Measurements from ENCODE around the gene PTPRG.

The PTPRG gene

DNA sequence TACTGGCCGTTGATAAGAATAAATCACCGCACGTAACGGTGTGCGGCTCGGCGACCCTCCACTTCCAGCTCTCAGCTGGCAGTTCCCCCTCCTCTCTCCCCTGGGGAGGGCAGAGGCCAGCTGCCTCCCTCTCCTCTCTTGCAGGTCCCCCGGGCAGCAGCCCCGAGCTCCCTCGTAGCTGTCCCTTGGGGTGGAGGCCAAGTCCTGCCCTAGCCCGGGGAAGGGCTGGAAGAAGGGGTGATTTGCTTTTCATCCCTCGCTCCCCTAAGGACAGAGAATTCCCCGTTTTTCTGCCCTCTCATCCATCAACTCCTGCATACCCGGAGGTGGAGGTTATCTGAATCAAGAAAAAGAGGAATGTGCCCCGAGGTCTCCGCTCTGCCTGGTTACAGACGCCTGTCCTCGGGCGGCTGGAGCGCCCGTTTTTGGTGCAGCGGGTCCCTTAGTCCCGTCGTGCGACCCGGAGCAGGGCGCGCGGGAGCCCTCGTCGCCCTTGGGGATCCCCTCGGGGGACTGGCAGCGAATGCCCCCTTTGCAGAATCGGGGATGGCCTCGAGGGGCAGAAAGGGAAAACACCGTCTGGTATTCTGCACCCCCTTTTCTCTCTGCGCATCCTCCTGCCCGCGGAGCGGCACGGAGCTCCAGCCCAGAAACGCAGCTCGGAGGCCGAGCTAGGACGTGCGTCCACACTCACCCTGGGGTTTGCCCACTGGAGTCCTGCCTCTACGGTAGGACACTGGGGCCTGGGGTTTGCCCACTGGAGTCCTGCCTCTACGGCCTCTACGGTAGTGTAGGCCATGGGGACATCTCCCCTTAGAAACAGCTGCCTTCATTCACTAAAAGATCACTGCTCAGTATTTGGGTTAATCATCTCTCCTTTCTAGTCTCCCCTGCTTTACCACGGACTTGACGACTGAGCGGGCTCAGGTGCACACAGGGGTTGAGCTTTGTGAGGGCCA, 2.2 kb downstream of the PTPRG start:
- H3K27me3 ChIP-seq (replicated peaks), result no peaks in the 10 kb centered on the region
- peak overlapping the region; percentile 82 for H3K4me3 ChIP-seq (ENCODE audit: low read depth, low read length)
- TF ChIP-seq, protein P1, sequence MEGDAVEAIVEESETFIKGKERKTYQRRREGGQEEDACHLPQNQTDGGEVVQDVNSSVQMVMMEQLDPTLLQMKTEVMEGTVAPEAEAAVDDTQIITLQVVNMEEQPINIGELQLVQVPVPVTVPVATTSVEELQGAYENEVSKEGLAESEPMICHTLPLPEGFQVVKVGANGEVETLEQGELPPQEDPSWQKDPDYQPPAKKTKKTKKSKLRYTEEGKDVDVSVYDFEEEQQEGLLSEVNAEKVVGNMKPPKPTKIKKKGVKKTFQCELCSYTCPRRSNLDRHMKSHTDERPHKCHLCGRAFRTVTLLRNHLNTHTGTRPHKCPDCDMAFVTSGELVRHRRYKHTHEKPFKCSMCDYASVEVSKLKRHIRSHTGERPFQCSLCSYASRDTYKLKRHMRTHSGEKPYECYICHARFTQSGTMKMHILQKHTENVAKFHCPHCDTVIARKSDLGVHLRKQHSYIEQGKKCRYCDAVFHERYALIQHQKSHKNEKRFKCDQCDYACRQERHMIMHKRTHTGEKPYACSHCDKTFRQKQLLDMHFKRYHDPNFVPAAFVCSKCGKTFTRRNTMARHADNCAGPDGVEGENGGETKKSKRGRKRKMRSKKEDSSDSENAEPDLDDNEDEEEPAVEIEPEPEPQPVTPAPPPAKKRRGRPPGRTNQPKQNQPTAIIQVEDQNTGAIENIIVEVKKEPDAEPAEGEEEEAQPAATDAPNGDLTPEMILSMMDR (IDR thresholded peaks at IDR 0.05; ENCODE audit: low read depth, low read length, missing control alignments), result no peak
- no peak overlapping the region for H3K27ac ChIP-seq
- H3K36me3 ChIP-seq (replicated peaks), result no peaks in the 10 kb centered on the region
- in situ Hi-C loops (cut with HindIII; ENCODE audit: low pct_ligation_motif_present, low sequenced_read_pairs), result loop anchor here (25.0 kb wide), 1 partner anchor 299 kb away; no protein-coding TSS in a partner anchor
- DNase-seq, result no peak

DNA sequence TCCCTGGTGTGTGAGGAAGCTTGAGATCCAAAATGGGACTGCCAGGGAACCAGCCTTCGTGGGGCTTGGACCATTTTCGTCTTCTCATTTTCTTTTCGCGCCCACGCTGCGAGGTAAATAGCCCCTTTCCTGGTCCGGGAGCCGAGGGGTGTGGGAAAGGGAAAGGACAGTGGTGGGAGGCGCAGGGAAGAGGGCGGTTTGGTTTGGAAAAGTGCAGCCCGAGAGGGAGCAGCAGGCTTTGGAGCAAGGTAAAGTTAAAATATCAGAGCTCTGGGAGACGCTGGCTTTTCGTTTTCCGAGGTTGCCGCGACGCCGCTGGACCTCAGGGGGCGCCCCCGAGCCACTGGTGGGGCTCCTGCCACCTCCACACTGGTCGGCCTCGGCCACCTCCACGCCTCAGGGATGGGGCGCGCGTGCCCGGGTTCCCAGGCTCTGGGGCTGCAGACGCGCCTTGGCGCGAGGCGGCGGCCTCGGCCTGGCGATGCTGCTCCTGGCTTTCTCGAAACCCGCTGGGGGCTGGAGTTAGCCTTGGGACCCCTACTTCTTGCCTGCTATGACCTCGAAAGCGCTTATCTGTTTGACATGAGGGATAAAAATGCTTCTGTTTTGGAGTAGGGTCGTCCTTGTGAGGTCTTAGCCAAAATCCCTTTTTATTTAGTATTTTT, 3.2 kb downstream of the PTPRG start:
- in situ Hi-C loops (cut with HindIII; ENCODE audit: low pct_ligation_motif_present, low sequenced_read_pairs), result loop anchor here (25.0 kb wide), 1 partner anchor 298 kb away; no protein-coding TSS in a partner anchor
- no peaks in the 10 kb centered on the region for H3K36me3 ChIP-seq (replicated peaks)
- TF ChIP-seq, protein P1 (IDR thresholded peaks at IDR 0.05; ENCODE audit: low read depth, low read length, missing control alignments), result peak; percentile 83
- no peaks in the 10 kb centered on the region for H3K27me3 ChIP-seq (replicated peaks)
- H3K27ac ChIP-seq, result no peak overlapping the region
- H3K4me3 ChIP-seq (ENCODE audit: low read depth, low read length), result peak overlapping the region; percentile 82
- DNase-seq, result peak; percentile 57

DNA sequence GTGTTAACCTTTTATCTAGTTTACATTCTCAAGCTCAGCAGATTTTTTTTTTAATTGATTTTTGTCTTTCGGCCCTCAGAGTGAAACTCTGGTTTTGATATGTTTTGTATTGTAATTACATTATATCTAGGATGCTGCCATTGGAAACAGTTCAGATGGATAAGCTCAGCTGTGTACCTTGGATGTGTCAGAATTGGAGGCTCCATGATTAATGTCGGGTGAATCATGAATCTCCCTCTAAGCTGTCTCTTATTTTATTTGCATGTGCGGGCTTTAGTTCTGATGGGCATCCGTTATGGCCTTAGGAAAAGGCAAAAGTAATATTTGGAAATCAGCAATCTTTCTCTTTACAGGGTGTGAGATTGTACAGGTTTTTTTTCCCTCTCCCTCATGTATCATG, 4.2 kb downstream of the PTPRG start:
- DNase-seq, result no peak
- in situ Hi-C loops (cut with HindIII; ENCODE audit: low pct_ligation_motif_present, low sequenced_read_pairs), result loop anchor here (25.0 kb wide), 1 partner anchor 297 kb away; no protein-coding TSS in a partner anchor
- Histone ChIP-seq H3K27me3 (replicated peaks) (no peaks in the 10 kb centered on the region), H3K4me3 (ENCODE audit: low read depth, low read length) (no peak overlapping the region), H3K36me3 (replicated peaks) (no peaks in the 10 kb centered on the region), H3K27ac (no peak overlapping the region)
- TF ChIP-seq, protein P1 (IDR thresholded peaks at IDR 0.05; ENCODE audit: low read depth, low read length, missing control alignments), result no peak

DNA sequence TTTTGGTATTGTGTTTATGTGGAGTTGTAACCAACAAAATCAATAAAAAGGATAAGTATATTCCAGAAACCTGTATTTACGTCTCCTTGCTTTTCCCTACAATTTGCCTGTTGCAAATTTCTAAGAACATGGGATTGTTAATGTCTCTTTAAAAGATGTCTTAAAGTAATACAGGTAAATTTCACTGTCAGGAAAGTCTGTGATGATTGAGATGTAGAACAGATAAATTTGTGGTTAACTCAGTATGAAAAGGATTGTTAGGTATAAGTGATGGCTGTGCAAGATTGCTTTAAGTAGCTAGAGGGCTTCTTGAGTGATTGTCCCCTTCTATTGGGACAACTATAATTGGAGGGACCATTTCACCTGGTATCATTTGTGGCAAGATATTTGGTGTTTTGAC, 6.8 kb downstream of the PTPRG start:
- no peak for DNase-seq
- no peaks in the 10 kb centered on the region for H3K27me3 ChIP-seq (replicated peaks)
- no peak overlapping the region for H3K27ac ChIP-seq
- H3K36me3 ChIP-seq (replicated peaks), result no peaks in the 10 kb centered on the region
- no peak overlapping the region for H3K4me3 ChIP-seq (ENCODE audit: low read depth, low read length)
- in situ Hi-C loops (cut with HindIII; ENCODE audit: low pct_ligation_motif_present, low sequenced_read_pairs), result loop anchor here (25.0 kb wide), 1 partner anchor 294 kb away; no protein-coding TSS in a partner anchor
- TF ChIP-seq, protein P1 (IDR thresholded peaks at IDR 0.05; ENCODE audit: low read depth, low read length, missing control alignments), result no peak

DNA sequence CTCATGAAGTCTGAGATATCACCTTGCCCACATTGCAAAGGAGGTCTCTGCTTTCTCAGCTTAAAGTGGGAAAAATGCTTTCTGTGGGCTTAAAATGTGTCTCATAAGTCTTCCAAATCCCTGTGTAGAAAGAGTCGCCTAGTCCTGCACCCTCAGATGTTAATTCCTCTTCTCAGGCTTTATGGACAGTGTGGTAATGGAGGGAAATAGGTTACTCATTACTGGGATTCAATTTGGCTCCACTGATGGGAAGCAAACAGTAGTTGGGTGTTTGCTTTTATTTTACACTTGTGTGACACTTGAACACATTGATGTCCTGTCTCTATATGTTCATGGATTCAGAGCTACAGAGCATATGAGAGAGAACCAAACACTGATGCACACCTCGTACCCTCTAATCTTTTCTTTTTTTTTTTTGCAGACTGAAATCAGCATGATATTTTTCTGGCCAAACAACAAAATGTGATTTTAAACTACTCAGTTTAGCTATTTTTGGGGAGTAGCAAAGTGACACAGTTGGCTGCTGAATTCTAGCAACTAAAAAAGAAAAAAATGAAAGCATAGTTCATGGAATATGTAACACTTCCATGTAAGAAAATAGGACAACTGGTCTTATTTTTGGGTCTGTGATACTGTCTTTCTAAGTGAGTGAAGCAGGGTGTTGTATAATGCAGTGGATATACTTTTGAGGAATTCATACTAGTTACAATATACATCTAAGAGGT, 8.6 kb downstream of the PTPRG start:
- Histone ChIP-seq H3K36me3 (replicated peaks) (no peaks in the 10 kb centered on the region), H3K27me3 (replicated peaks) (no peaks in the 10 kb centered on the region), H3K4me3 (ENCODE audit: low read depth, low read length) (no peak overlapping the region), H3K27ac (no peak overlapping the region)
- in situ Hi-C loops (cut with HindIII; ENCODE audit: low pct_ligation_motif_present, low sequenced_read_pairs), result loop anchor here (25.0 kb wide), 1 partner anchor 292 kb away; no protein-coding TSS in a partner anchor
- TF ChIP-seq, protein P1 (IDR thresholded peaks at IDR 0.05; ENCODE audit: low read depth, low read length, missing control alignments), result no peak
- no peak for DNase-seq

All from brain microvascular endothelial cell (primary cell).